HG03558 (cell line): Measurements from ENCODE around the gene ACTL6B.

Source experiments
- ATAC-seq: cut with Tn5 transposase; IDR thresholded peaks from one replicate; pipeline ENCODE4 v1.9.1; 2021; ENCODE audit warnings: moderate number of reproducible peaks; ENCODE audit not compliant: unreplicated experiment; ENCODE audit errors: extremely low read depth

The ACTL6B gene

GRCh38 chr7:100630066-100630465 is 26.2 kb downstream of the ACTL6B start:
- no peak for ATAC-seq

- no peak for ATAC-seq
These were observed 27.0 kb downstream of the ACTL6B start for GRCh38 chr7:100629117-100629716.

- no peak for ATAC-seq
These were observed 29.1 kb downstream of the ACTL6B start for GRCh38 chr7:100627238-100627549.

- ATAC-seq = no peak
These were observed 29.6 kb downstream of the ACTL6B start for GRCh38 chr7:100626530-100627237.

- ATAC-seq = no peak
These were observed 30.2 kb downstream of the ACTL6B start for GRCh38 chr7:100626055-100626454.

GRCh38 chr7:100623951-100624824 is 32.1 kb downstream of the ACTL6B start:
- no peak for ATAC-seq

- ATAC-seq = no peak
These were observed 34.7 kb downstream of the ACTL6B start for GRCh38 chr7:100621554-100621953.

- ATAC-seq = no peak
These were observed 35.4 kb downstream of the ACTL6B start for GRCh38 chr7:100620804-100621203.

- no peak for ATAC-seq
These were observed 36.0 kb downstream of the ACTL6B start for GRCh38 chr7:100620239-100620638.

- ATAC-seq = no peak
These were observed 41.9 kb downstream of the ACTL6B start for GRCh38 chr7:100614308-100614861.

- no peak for ATAC-seq
These were observed 42.7 kb downstream of the ACTL6B start for GRCh38 chr7:100613412-100614175.

- no peak for ATAC-seq
These were observed 43.4 kb downstream of the ACTL6B start for GRCh38 chr7:100612730-100613390.

GRCh38 chr7:100611983-100612729 is 44.1 kb downstream of the ACTL6B start, which contains the start of gene MOSPD3:
Gene MOSPD3 (plus strand): TSS chr7:100612540. CDS start chr7:100612792, 252 bp downstream.
- ATAC-seq = peak; percentile 84

- ATAC-seq = no peak
These were observed 46.3 kb downstream of the ACTL6B start for GRCh38 chr7:100609958-100610357.

- ATAC-seq = no peak
These were observed 49.1 kb downstream of the ACTL6B start for GRCh38 chr7:100607111-100607510.

- ATAC-seq = no peak
These were observed 49.9 kb downstream of the ACTL6B start for GRCh38 chr7:100606313-100606712.

- no peak for ATAC-seq
These were observed 51.0 kb downstream of the ACTL6B start for GRCh38 chr7:100604976-100605911.
